ENCODE measurements around the gene ADSS1. TPM values are rescaled to one million over a fixed set of nuclear protein-coding genes. Genes with fewer than 3 reads are reported as not detected.

Gene ADSS1
- total RNA-seq, 1 donor from 2014 or later: 3.7 TPM

DNA sequence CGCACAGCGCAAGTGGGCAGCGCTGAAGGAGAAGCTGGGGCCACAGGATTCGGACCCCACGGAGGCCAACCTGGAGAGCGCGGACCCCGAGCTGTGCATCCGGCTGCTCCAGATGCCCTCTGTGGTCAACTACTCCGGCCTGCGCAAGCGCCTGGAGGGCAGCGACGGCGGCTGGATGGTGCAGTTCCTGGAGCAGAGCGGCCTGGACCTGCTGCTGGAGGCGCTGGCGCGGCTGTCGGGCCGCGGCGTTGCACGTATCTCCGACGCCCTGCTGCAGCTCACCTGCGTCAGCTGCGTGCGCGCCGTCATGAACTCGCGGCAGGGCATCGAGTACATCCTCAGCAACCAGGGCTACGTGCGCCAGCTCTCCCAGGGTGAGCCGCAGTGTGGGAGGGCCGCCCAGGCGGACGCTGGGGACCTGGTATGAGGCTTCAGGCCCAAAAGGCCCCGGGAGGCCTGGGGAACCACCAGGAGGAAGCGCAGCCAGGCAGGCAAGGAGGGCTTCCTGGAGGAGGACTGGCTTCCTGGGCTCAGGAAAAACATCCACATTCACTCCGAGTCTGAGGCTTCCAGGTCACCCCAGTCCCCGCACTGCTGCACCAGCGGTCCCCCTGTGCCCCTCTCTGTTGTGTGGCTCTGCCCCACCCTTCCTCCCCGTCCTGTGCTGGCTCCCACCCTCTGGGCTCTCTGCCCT, 22.5 kb upstream of the ADSS1 start:
- no peak for DNase-seq (ENCODE audit: extremely low spot score, unreplicated experiment)
- no peaks in the 10 kb centered on the region for H3K9me3 Mint-ChIP-seq (ENCODE audit: unreplicated experiment)

DNA sequence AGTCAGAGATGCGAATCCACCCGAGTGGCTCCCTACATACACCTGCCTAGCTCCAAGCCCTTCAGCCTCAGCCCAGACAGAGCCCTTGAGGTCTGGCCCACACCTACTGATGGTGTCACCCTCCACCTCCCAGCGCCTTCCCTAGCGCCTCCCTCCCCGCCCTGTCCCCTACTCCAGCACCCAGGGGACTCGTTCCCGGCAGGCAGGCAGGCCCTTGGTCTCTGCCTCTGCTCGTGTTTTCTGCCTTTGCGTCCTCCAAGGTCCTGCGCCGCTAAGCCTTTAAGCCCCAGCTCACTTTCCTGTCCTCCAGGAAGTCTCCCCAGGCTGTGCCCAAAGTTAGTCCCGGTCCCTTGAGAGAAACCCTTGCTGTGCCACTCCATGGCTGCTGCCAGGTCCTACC, 21.9 kb upstream of the ADSS1 start:
- Mint-ChIP-seq H3K9me3 (ENCODE audit: unreplicated experiment) (no peaks in the 10 kb centered on the region), H3K27ac (ENCODE audit: unreplicated experiment) (no peak overlapping the region), H3K4me1 (ENCODE audit: unreplicated experiment) (peaks cover 23% of the 10 kb centered on the region), H3K27me3 (ENCODE audit: unreplicated experiment) (no peaks in the 10 kb centered on the region), H3K36me3 (ENCODE audit: unreplicated experiment) (peaks cover 5% of the 10 kb centered on the region), H3K4me3 (ENCODE audit: unreplicated experiment) (no peak overlapping the region)
- DNase-seq (ENCODE audit: extremely low spot score, unreplicated experiment): no peak
- TF ChIP-seq CTCF (IDR thresholded peaks at IDR 0.05): no peak

More for the DNA sequence above, 22.5 kb upstream of the ADSS1 start:
- no peaks in the 10 kb centered on the region for H3K27me3 Mint-ChIP-seq (ENCODE audit: unreplicated experiment)
- H3K4me1 Mint-ChIP-seq (ENCODE audit: unreplicated experiment): peaks cover 25% of the 10 kb centered on the region
- peaks cover 5% of the 10 kb centered on the region for H3K36me3 Mint-ChIP-seq (ENCODE audit: unreplicated experiment)
- H3K27ac Mint-ChIP-seq (ENCODE audit: unreplicated experiment): no peak overlapping the region
- TF ChIP-seq CTCF (IDR thresholded peaks at IDR 0.05): no peak
- H3K4me3 Mint-ChIP-seq (ENCODE audit: unreplicated experiment): no peak overlapping the region

- Mint-ChIP-seq H3K27ac (ENCODE audit: unreplicated experiment) (no peak overlapping the region), H3K4me3 (ENCODE audit: unreplicated experiment) (no peak overlapping the region), H3K9me3 (ENCODE audit: unreplicated experiment) (no peaks in the 10 kb centered on the region), H3K27me3 (ENCODE audit: unreplicated experiment) (no peaks in the 10 kb centered on the region), H3K4me1 (ENCODE audit: unreplicated experiment) (peaks cover 20% of the 10 kb centered on the region), H3K36me3 (ENCODE audit: unreplicated experiment) (peaks cover 5% of the 10 kb centered on the region)
- TF ChIP-seq CTCF (IDR thresholded peaks at IDR 0.05): no peak
- no peak for DNase-seq (ENCODE audit: extremely low spot score, unreplicated experiment)
Measured at GRCh38 chr14:104702673-104703072, 21.4 kb upstream of the ADSS1 start.

DNA sequence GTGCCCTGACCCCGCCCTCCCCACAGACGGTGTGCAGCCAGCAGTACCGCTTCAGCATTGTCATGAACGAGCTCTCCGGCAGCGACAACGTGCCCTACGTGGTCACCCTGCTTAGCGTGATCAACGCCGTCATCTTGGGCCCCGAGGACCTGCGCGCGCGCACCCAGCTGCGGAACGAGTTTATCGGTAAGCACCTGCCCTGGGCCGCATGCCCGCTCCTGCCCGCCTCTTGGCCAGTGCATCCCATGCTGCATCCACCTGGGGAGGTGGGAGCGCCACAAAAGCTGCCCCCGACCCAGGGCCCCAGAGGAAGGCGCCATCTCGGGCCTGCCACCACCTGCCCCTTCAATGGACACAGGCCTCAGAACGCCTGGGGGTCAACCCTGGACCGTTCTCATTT, 20.8 kb upstream of the ADSS1 start:
- TF ChIP-seq CTCF (IDR thresholded peaks at IDR 0.05): no peak
- Mint-ChIP-seq H3K4me3 (ENCODE audit: unreplicated experiment) (no peak overlapping the region), H3K27me3 (ENCODE audit: unreplicated experiment) (no peaks in the 10 kb centered on the region)

DNA sequence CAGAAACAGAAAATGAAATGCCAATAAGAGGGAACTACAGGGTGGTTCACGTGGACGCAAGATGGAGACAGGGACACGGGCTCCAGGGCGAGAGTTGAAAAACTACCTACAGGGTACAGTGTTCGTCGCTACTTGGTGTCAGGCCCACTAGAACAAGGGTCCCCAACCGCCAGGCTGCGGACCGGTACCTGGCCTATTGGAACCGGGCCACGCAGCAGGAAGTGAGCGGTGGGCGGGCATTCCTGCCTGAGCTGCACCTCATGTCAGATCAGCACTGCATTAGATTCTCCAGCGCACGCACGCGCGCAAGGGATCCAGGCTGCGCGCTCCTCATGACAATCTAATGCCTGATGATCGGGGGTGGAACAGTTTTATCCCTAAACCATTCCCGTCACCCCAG, 19.8 kb upstream of the ADSS1 start:
- no peak overlapping the region for H3K27ac Mint-ChIP-seq (ENCODE audit: unreplicated experiment)
- no peak for TF ChIP-seq CTCF (IDR thresholded peaks at IDR 0.05)
- DNase-seq (ENCODE audit: extremely low spot score, unreplicated experiment): no peak
- H3K4me1 Mint-ChIP-seq (ENCODE audit: unreplicated experiment): peaks cover 8% of the 10 kb centered on the region
- no peak overlapping the region for H3K4me3 Mint-ChIP-seq (ENCODE audit: unreplicated experiment)
- H3K27me3 Mint-ChIP-seq (ENCODE audit: unreplicated experiment): no peaks in the 10 kb centered on the region
- H3K9me3 Mint-ChIP-seq (ENCODE audit: unreplicated experiment): no peaks in the 10 kb centered on the region
- peaks cover 5% of the 10 kb centered on the region for H3K36me3 Mint-ChIP-seq (ENCODE audit: unreplicated experiment)

More for the DNA sequence above, 20.8 kb upstream of the ADSS1 start:
- DNase-seq (ENCODE audit: extremely low spot score, unreplicated experiment): no peak
- H3K27ac Mint-ChIP-seq (ENCODE audit: unreplicated experiment): no peak overlapping the region
- H3K4me1 Mint-ChIP-seq (ENCODE audit: unreplicated experiment): peaks cover 14% of the 10 kb centered on the region
- H3K36me3 Mint-ChIP-seq (ENCODE audit: unreplicated experiment): peaks cover 5% of the 10 kb centered on the region
- no peaks in the 10 kb centered on the region for H3K9me3 Mint-ChIP-seq (ENCODE audit: unreplicated experiment)

Data from osteocyte (in vitro differentiated cells).